ENCODE results near the gene IGSF21.
"Not testable (repeated sequence)": the region's sequence is repeated elsewhere in the genome, so short reads cannot be mapped to it uniquely, and the experiment has no call there.

The IGSF21 gene

DNA sequence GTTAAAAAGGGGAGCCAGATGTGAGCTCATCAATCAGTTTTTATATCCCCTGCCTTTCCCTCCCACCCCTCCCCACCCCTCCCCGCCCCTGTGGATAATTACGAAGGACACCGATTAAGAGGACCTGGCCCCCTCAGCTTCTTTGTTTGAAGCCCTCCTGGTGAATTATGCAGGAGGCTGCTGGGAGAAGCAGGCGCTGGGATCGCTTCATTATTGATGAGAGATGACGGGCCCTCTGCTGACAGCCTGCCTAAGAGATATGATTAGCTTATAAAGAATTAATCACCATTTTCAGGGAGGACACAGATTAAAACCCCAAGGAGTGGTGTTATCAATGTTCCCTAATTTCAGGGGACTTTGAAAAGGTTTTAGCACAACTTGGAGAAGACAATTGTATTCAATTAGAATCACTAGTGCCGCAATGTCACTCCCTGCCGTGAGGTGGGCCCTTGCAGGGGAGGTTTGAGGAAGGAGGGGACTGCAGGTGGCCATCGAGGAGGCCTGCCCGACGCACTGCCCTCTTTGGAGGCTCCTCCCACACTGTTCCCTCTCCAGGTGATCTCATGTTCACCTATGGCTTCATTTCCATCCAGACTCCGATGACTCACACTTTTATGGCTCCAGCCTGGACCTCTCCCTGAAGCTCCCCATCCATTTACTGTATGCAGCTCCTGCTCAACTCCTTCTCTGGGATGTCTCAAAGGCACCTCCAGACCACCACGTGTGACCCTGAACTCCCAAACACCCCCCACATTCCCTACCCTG is 306.1 kb downstream of the IGSF21 start:
- DNase-seq = no peak

DNA sequence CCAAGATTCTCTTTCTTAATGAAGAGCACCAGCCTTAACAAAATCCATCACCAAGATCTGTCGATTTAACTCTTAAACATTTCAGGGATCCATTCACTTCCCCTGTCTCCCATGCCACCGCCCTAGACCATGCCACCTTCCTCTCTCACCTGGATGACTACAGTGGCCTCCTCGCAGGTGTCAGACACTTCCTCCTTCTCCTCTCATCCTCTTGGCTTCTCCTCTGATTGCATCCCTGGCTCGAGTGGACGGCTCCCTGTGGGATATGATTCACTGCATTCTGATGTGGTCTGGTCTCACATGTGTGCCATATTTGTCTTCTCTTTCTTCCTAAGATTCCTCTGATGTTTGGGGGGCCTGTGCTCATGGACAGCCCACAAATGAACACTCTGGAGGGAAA is 306.7 kb downstream of the IGSF21 start:
- no peak for DNase-seq

DNA sequence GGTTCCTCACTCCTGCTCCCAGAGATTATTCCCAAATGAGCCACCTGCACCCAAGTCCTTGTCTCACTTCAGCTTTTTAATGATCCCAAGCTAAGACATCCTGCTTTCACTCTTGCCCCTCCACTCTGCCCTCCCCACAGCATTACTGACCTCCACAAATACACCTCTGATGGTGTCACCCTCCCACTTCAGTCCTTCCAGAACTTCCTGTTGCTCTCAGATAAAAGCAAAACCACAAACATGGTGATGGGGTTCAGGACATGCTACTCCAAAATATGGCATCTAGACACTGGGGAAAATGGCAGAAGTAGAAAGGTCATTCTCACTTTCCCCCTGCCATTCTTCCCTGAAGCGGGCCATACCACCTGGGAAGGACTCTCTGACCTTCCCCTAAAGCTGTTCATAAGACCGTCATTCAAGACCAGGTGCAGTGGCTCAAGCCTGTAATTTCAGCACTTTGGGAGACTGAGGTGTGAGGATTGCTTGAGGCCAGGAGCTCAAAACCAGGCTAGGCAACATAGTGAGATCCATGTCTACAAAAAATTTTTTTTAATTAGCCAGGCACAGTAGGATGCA is 307.4 kb downstream of the IGSF21 start:
- DNase-seq = no peak

DNA sequence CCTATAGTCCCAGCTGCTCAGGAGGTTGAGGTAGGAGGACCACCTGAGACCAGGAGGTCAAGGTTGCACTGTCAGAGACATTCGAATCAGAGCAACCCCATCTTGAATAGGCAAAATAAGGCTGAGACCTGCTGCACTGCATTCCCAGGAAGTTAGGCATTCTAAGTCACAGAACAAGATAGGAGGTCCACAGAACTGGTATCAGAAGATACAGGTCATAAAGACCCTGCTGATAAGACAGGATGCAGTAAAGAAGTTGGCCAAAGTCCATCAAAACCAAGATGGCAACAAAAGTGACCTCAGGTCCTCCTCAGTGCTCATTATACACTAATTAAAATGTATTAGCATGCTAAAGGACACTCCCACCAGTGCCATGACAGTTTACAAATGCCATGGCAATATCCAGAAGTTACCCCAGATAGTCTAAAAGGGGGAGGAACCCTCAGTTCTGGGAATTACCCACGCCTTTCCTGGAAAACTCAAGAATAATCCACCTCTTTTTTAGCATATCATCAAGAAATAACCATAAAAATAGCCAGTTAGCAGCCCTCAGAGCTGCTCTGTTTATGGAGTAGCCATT is 307.9 kb downstream of the IGSF21 start:
- DNase-seq = no peak

DNA sequence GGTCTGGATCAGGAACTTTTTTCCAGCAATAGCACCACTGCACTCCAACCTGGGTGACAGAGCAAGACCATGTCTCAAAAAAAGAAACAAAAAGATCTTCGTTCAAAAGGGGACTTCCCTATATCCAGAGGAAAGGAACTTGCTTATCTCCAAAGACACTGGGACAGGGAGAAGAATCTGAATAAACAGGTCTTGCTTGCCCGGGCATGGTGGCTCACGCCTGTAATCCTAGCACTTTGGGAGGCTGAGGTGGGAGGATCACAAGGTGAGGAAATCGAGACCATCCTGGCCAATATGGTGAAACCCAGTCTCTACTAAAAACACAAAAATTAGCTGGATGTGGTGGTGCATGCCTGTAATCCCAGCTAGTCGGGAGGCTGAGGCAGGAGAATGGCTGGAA is 308.5 kb downstream of the IGSF21 start:
- not testable (repeated sequence) for DNase-seq

DNA sequence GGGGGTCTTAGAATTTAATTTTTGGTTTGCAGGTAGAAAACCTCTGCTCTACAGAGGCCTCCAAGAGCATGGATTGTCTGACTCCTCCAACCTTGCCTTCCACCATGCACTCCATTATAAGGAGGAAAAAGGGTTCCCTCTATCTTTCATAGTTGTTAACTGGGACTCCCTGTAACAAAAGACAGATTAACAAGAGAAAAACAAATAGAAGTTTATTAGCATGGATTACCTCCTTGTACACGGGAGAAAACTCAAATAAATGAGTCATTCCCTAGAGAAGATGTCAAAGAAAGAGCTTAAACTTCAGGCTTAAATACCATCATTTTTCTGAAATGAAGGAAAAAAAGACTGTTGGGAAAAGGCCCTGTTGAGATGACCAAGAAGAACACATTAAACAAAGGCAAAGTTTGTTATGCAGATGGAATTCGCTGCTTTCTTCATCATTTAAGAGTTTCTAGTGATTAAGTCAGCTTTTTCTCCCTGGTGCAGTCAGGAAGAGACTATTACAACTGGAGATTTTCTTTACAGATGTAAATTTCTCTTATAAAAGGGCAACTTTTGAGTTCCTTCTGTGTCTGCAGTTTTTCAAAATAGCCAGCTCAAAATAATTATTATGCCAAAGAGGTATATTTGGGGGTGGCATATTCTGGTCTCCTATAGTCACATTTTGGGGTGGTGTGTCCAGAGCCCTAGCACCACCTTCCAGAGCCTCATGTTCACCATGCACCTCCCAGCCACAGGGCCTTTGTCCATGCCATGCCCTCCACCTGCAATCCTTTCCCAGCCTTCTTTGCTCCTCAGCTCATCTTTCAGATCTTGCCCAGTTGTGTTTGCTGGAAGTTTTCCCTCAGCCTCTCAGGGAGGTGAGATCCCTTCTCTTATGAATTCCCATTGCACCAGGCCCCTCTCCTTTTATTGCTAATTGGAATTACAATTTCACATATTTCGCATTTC is 310.0 kb downstream of the IGSF21 start:
- DNase-seq = no peak

DNA sequence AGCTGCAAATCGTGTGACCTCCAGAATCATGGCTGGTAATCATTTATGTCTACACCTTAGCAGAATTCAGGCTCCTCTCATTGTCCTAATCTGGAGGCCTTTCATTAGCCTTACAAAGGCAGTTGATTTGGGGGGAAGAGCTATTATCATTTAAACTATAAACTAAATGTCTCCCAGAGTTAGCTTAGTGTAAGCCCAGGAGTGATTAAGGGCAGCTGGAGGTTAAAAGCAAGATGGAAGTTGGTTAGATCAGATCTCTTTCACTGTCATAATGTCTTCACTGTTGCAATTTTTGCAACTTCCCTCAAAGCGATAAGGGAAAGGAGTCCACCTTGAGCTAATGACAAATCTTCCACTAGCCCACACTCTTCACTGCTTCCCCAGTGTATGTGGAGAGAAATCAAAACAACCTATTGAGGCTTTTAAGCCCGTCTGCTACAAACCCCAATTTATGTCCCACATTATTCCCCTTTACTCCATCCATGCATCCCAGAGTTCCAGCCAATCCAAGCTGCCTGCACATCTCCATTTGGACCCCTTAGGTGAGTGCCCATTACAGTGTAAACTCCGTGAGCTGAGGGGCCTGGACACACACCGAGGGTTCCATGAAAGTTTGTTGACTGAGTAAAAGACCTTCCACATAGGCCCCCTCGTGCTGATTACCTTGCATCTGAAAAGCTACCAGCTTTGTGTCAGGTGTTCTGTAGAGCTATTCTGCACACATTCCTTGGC is 311.7 kb downstream of the IGSF21 start:
- no peak for DNase-seq

DNA sequence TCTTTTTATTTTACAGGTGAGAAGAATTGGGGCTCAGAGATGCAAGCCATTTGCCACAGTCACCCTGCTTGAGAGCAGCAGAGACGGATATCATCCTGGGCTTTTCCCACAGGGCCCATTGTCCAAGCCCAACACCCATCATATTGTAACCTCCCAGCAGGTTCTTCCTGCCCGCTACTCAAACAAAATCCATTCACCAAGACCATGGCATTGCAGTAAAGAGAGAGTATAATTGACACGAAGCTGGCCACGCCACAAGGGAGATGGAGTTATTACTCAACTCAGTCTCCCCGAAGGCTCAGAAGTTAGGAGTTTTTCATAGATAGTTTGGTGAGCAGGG is 312.2 kb downstream of the IGSF21 start:
- no peak for DNase-seq

DNA sequence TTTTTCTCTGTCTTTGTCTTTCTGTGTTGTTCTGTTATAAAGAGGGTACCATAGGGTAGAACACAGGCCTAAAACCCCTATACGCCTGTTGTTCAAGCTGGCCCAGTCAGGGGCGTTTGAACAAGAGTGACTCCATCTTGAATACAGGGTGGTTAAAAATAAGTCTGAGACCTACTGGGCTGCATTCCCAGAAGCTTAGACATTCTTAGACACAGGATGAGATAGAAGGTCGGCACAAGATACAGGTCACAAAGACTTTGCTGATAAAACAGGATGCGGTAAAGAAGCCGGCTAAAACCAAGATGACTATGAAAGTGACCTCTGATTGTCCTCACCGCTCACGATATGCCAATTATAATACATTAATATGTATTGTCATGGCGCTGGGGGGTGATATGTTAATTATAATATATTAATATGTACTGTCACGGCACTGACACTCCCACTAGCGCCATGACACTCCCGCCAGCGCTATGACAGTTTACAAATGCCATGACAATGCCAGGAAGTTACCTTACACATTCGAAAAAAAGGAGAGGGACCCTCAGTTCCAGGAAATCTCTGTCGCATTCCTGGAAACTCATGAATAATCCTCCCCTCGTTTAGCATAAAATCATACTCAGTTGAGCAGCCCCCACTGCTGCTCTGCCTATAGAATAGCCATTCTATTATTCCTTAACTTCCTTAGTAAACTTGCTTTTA is 314.6 kb downstream of the IGSF21 start:
- no peak for DNase-seq

DNA sequence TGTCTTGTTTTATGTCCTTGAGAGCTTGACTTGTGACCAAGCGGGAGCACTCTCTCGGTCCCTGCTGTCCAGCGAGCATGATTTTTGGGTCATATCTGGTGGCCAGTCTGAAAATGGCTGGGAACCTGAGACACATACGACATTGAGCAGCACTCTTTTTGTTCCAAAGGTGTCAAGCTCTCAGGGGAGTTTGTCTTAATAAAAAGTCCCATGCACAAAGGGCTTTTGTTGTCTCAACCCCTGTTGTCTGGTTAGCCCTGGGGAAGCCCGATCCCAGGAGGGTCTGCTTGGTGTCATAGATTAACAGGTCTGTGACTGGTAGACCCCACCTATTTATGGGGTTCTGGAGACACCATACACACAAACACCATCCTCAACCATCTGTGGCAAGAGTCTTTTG is 315.4 kb downstream of the IGSF21 start:
- no peak for DNase-seq

DNA sequence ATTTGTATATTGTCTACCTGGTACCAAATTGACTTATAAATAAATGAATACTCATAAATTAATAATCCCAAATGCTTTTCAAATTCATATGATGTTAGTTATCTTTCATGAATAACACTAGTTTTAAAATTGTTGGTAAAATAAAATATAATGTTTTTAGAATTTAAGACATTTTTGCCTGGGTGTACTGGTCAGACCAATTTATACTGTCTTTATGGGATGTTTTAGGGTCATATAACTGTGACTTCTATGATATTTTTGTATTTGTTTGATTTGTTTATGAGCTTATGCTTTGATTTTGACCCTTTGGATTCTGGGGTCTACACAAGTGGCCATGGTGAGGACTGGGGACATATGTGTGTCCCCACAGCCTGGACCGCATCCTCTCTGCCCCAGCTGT is 319.0 kb downstream of the IGSF21 start:
- DNase-seq = no peak

Measured in SW 1271 (cell line).